Measurements from ENCODE around the gene CHID1.

Gene CHID1

GRCh38 chr11:907668-908067, 2.9 kb downstream of the CHID1 start:
- DNase-seq = no peak

GRCh38 chr11:905952-906351, 4.7 kb downstream of the CHID1 start:
- no peak for DNase-seq

GRCh38 chr11:904380-904779, 6.2 kb downstream of the CHID1 start:
- no peak for DNase-seq

- no peak for DNase-seq
Measured at GRCh38 chr11:901452-902061, 9.1 kb downstream of the CHID1 start.

GRCh38 chr11:900545-900944, 10.1 kb downstream of the CHID1 start:
- DNase-seq = no peak

GRCh38 chr11:899724-900123, 10.9 kb downstream of the CHID1 start:
- no peak for DNase-seq

GRCh38 chr11:898540-899190, 11.9 kb downstream of the CHID1 start:
- peak; percentile 30 for DNase-seq

GRCh38 chr11:898143-898511, 12.5 kb downstream of the CHID1 start:
- peak; percentile 69 for DNase-seq

- no peak for DNase-seq
Measured at GRCh38 chr11:897253-898142, 13.1 kb downstream of the CHID1 start.

- no peak for DNase-seq
Measured at GRCh38 chr11:895331-896110, 15.1 kb downstream of the CHID1 start.

- no peak for DNase-seq
Measured at GRCh38 chr11:894575-895201, 15.9 kb downstream of the CHID1 start.

GRCh38 chr11:893008-893654, 17.5 kb downstream of the CHID1 start:
- DNase-seq = no peak

GRCh38 chr11:890794-891540, 19.6 kb downstream of the CHID1 start:
- no peak for DNase-seq

- DNase-seq = no peak
Measured at GRCh38 chr11:889687-890475, 20.7 kb downstream of the CHID1 start.

- no peak for DNase-seq
Measured at GRCh38 chr11:889257-889656, 21.4 kb downstream of the CHID1 start.

- no peak for DNase-seq
Measured at GRCh38 chr11:888310-889212, 22.0 kb downstream of the CHID1 start.

GRCh38 chr11:887589-887988, 23.0 kb downstream of the CHID1 start:
- DNase-seq = no peak

GRCh38 chr11:886568-886967, 24.0 kb downstream of the CHID1 start:
- no peak for DNase-seq

- DNase-seq = no peak
Measured at GRCh38 chr11:884578-885070, 26.0 kb downstream of the CHID1 start.

Data from hematopoietic multipotent progenitor cell treated with erythropoietin and hydrocortisone succinate and interleukin-3 and kit ligand, for 4 days (in vitro differentiated cells).